ENCODE data around the gene FAF2. TPM values are rescaled to one million over a fixed set of nuclear protein-coding genes. Genes with fewer than 3 reads are reported as not detected.

The FAF2 gene
- total RNA-seq, 1 experiment from 2014 or later: 59.7 TPM

- ChIA-PET POLR2A (ENCODE audit: unreplicated experiment) (no interaction called here), CTCF (no interaction called here)
- no TSS peak for BruUV-seq (replicated peaks)
- Histone ChIP-seq H3K27ac (no peak overlapping the region), H3K36me3 (ENCODE audit: low read depth) (no peaks in the 10 kb centered on the region), H3K4me3 (peak overlapping the region; percentile 84), H4K20me1 (ENCODE audit: insufficient read depth) (no peaks in the 10 kb centered on the region), H3K9me2 (ENCODE audit: insufficient read depth) (no peaks in the 10 kb centered on the region), H3F3A (ENCODE audit: insufficient read depth, low read depth) (peaks cover 54% of the 10 kb centered on the region), H3K4me1 (replicated peaks; ENCODE audit: insufficient read depth) (peaks cover 52% of the 10 kb centered on the region), H3K4me2 (peak overlapping the region; percentile 98), H3K79me2 (ENCODE audit: low read depth) (peaks cover 15% of the 10 kb centered on the region), H3K27me3 (ENCODE audit: insufficient read depth, low read depth) (no peaks in the 10 kb centered on the region), H2AFZ (peak overlapping the region; percentile 83; the same call in 1 of the 2 replicates), H3K9me3 (ENCODE audit: insufficient read depth, low read depth) (no peaks in the 10 kb centered on the region)
- no peak for DNase-seq
- TF ChIP-seq CTCF (conservative IDR thresholded peaks at IDR 0.05): no peak
- TF ChIP-seq EZH2 (IDR thresholded peaks at IDR 0.05; ENCODE audit: low read depth): no peak
- intact Hi-C loops (cut with micrococcal nuclease; ENCODE audit: unreplicated experiment): no loop called here
Observed at GRCh38 chr5:176542135-176542595, 94.0 kb downstream of the FAF2 start.

- H3K9me2 ChIP-seq (ENCODE audit: insufficient read depth): no peaks in the 10 kb centered on the region
- H3K79me2 ChIP-seq (ENCODE audit: low read depth): peaks cover 15% of the 10 kb centered on the region
- peaks cover 54% of the 10 kb centered on the region for H3F3A ChIP-seq (ENCODE audit: insufficient read depth, low read depth)
- H3K4me3 ChIP-seq: peak overlapping the region; percentile 91
- H3K36me3 ChIP-seq (ENCODE audit: low read depth): no peaks in the 10 kb centered on the region
- DNase-seq: peak in 1 of 2 experiments; percentile 26
- ChIA-PET CTCF (interaction anchor here (0.6 to 0.9 kb wide), 8 partner anchors 10 to 813 kb away, joined by 3 to 12 read pairs (median 8); partner anchors contain the start of gene CLTB), POLR2A (ENCODE audit: unreplicated experiment) (interaction anchor here (0.5 to 0.7 kb wide), 3 partner anchors 11 to 883 kb away, joined by 4 to 9 read pairs (median 4); partner anchors contain the start of gene NOP16)
- no peak for TF ChIP-seq EZH2 (IDR thresholded peaks at IDR 0.05; ENCODE audit: low read depth)
- no peak; the same call in 1 of the 2 replicates for TF ChIP-seq CTCF (conservative IDR thresholded peaks at IDR 0.05)
- BruUV-seq (replicated peaks): no TSS peak
- peak overlapping the region; percentile 98 for H3K4me2 ChIP-seq
- H2AFZ ChIP-seq: peak overlapping the region; percentile 83
- no peaks in the 10 kb centered on the region for H3K9me3 ChIP-seq (ENCODE audit: insufficient read depth, low read depth)
- no peak overlapping the region for H3K27ac ChIP-seq
- intact Hi-C loops (cut with micrococcal nuclease; ENCODE audit: unreplicated experiment): no loop called here
- peaks cover 59% of the 10 kb centered on the region for H3K4me1 ChIP-seq (replicated peaks; ENCODE audit: insufficient read depth)
- H3K27me3 ChIP-seq (ENCODE audit: insufficient read depth, low read depth): no peaks in the 10 kb centered on the region
- H4K20me1 ChIP-seq (ENCODE audit: insufficient read depth): no peaks in the 10 kb centered on the region
Observed at GRCh38 chr5:176542596-176543427, 94.6 kb downstream of the FAF2 start.

GRCh38 chr5:176543428-176544182, 95.4 kb downstream of the FAF2 start:
- BruUV-seq (replicated peaks): TSS peak; percentile 53
- H3F3A ChIP-seq (ENCODE audit: insufficient read depth, low read depth): peaks cover 52% of the 10 kb centered on the region
- H3K9me2 ChIP-seq (ENCODE audit: insufficient read depth): no peaks in the 10 kb centered on the region
- peak overlapping the region; percentile 58 for H3K27ac ChIP-seq
- CTCF ChIA-PET: interaction anchor here (0.5 to 0.9 kb wide), 10 partner anchors 9 to 813 kb away, joined by 3 to 12 read pairs (median 7); partner anchors contain the start of genes CLTB and TSPAN17
- H3K36me3 ChIP-seq (ENCODE audit: low read depth): no peaks in the 10 kb centered on the region
- intact Hi-C loops (cut with micrococcal nuclease; ENCODE audit: unreplicated experiment): no loop called here
- peak; percentile 74 to 76 for DNase-seq
- peak overlapping the region; percentile 93 for H3K4me2 ChIP-seq
- no peaks in the 10 kb centered on the region for H4K20me1 ChIP-seq (ENCODE audit: insufficient read depth)
- TF ChIP-seq CTCF (conservative IDR thresholded peaks at IDR 0.05): 0 out of 2 replicates have a peak, but pooled peaks have one; percentile 14
- TF ChIP-seq EZH2 (IDR thresholded peaks at IDR 0.05; ENCODE audit: low read depth): no peak
- POLR2A ChIA-PET (ENCODE audit: unreplicated experiment): interaction anchor here (0.5 to 0.7 kb wide), 3 partner anchors 10 to 883 kb away, joined by 4 to 9 read pairs (median 4); partner anchors contain the start of gene NOP16
- H3K79me2 ChIP-seq (ENCODE audit: low read depth): peaks cover 15% of the 10 kb centered on the region
- peak overlapping the region; percentile 95 for H2AFZ ChIP-seq
- H3K9me3 ChIP-seq (ENCODE audit: insufficient read depth, low read depth): no peaks in the 10 kb centered on the region
- peaks cover 58% of the 10 kb centered on the region for H3K4me1 ChIP-seq (replicated peaks; ENCODE audit: insufficient read depth)
- H3K4me3 ChIP-seq: peak overlapping the region; percentile 91
- H3K27me3 ChIP-seq (ENCODE audit: insufficient read depth, low read depth): no peaks in the 10 kb centered on the region
